Duodenal mucosa (tissue), 2 donors: ENCODE measurements around the gene SECTM1.
A peak's percentile ranks its signal among the peaks of the same experiment; 100 is the strongest.

Experiments
- H3K27ac ChIP-seq: one replicate; pipeline ENCODE4 v1.7.0; 2013; ENCODE audit warnings: low read depth, low read length
- H3K27me3 ChIP-seq, 2 donors: one replicate each; pipeline ENCODE4 v1.7.0; 2013; ENCODE audit warnings: low read length in 2 of 2, control low read depth in 1 of 2; ENCODE audit not compliant: insufficient read depth in 2 of 2, control insufficient read depth in 1 of 2
- H3K36me3 ChIP-seq, 2 donors: one replicate each; pipeline ENCODE4 v1.7.0; 2013; ENCODE audit warnings: low read length in 2 of 2, control low read depth in 1 of 2; ENCODE audit not compliant: insufficient read depth in 2 of 2, control insufficient read depth in 1 of 2
- H3K4me1 ChIP-seq, 2 donors: one replicate each; pipeline ENCODE4 v1.7.0; 2013; ENCODE audit warnings: low read length in 2 of 2, control low read depth in 1 of 2; ENCODE audit not compliant: insufficient read depth in 2 of 2, control insufficient read depth in 1 of 2
- H3K4me3 ChIP-seq, 2 donors: one replicate each; pipeline ENCODE4 v1.7.0; 2013; ENCODE audit warnings: low read length in 2 of 2, low read depth in 1 of 2
- H3K9ac ChIP-seq, 2 donors: one replicate each; pipeline ENCODE4 v1.7.0; 2013; ENCODE audit warnings: low read length in 2 of 2, low read depth in 1 of 2
- H3K9me3 ChIP-seq, 2 donors: one replicate each; pipeline ENCODE4 v1.7.0; 2013; ENCODE audit warnings: low read length in 2 of 2, control low read depth in 1 of 2; ENCODE audit not compliant: control insufficient read depth in 1 of 2

SECTM1 gene

GRCh38 chr17:82314012-82314726 lies 19.4 kb downstream of the SECTM1 start:
- H3K27ac ChIP-seq = no peak overlapping the region
- peaks cover 0 to 2% of the 10 kb centered on the region in 2 donors for H3K27me3 ChIP-seq
- H3K9ac ChIP-seq = no peak overlapping the region

GRCh38 chr17:82313195-82314011 lies 20.2 kb downstream of the SECTM1 start:
- Histone ChIP-seq H3K36me3 (no peaks in the 10 kb centered on the region), H3K9ac (no peak overlapping the region), H3K27ac (no peak overlapping the region), H3K4me3 (no peak overlapping the region), H3K27me3 (peaks cover 0 to 2% of the 10 kb centered on the region in 2 donors), H3K4me1 (peaks cover 21 to 22% of the 10 kb centered on the region in 2 donors), H3K9me3 (no peaks in the 10 kb centered on the region)

More at GRCh38 chr17:82314012-82314726, 19.4 kb downstream of the SECTM1 start:
- Histone ChIP-seq H3K4me3 (no peak overlapping the region), H3K4me1 (peaks cover 21 to 22% of the 10 kb centered on the region in 2 donors), H3K36me3 (no peaks in the 10 kb centered on the region), H3K9me3 (peaks cover 0 to 5% of the 10 kb centered on the region in 2 donors)

GRCh38 chr17:82311971-82312370 lies 21.6 kb downstream of the SECTM1 start:
- H3K9ac ChIP-seq = no peak overlapping the region
- peaks cover 21 to 22% of the 10 kb centered on the region in 2 donors for H3K4me1 ChIP-seq
- H3K9me3 ChIP-seq = no peaks in the 10 kb centered on the region
- no peak overlapping the region for H3K4me3 ChIP-seq
- no peak overlapping the region for H3K27ac ChIP-seq
- H3K27me3 ChIP-seq = peaks cover 0 to 2% of the 10 kb centered on the region in 2 donors
- no peaks in the 10 kb centered on the region for H3K36me3 ChIP-seq

GRCh38 chr17:82310877-82311276 lies 22.7 kb downstream of the SECTM1 start:
- H3K27ac ChIP-seq = no peak overlapping the region

GRCh38 chr17:82309656-82310570 lies 23.7 kb downstream of the SECTM1 start:
- no peak overlapping the region for H3K27ac ChIP-seq
- H3K27me3 ChIP-seq = no peaks in the 10 kb centered on the region
- peaks cover 10 to 12% of the 10 kb centered on the region in 2 donors for H3K4me1 ChIP-seq

More at GRCh38 chr17:82310877-82311276, 22.7 kb downstream of the SECTM1 start:
- Histone ChIP-seq H3K36me3 (no peaks in the 10 kb centered on the region), H3K9me3 (no peaks in the 10 kb centered on the region), H3K27me3 (peaks cover 0 to 2% of the 10 kb centered on the region in 2 donors), H3K4me1 (peaks cover 14 to 16% of the 10 kb centered on the region in 2 donors), H3K9ac (no peak overlapping the region), H3K4me3 (no peak overlapping the region)

GRCh38 chr17:82305727-82306300 lies 27.8 kb downstream of the SECTM1 start:
- no peak overlapping the region for H3K4me3 ChIP-seq
- peaks cover 22 to 31% of the 10 kb centered on the region in 2 donors for H3K4me1 ChIP-seq
- H3K36me3 ChIP-seq = no peaks in the 10 kb centered on the region
- no peaks in the 10 kb centered on the region for H3K9me3 ChIP-seq
- no peak overlapping the region for H3K9ac ChIP-seq
- H3K27me3 ChIP-seq = no peaks in the 10 kb centered on the region
- no peak overlapping the region for H3K27ac ChIP-seq

More at GRCh38 chr17:82309656-82310570, 23.7 kb downstream of the SECTM1 start:
- H3K36me3 ChIP-seq = no peaks in the 10 kb centered on the region
- H3K9me3 ChIP-seq = no peaks in the 10 kb centered on the region
- H3K9ac ChIP-seq = peak overlapping the region; percentile 32 to 59
- H3K4me3 ChIP-seq = peak overlapping the region in 1 of 2 donors; percentile 30

GRCh38 chr17:82304826-82305726 lies 28.5 kb downstream of the SECTM1 start:
- no peaks in the 10 kb centered on the region for H3K9me3 ChIP-seq
- H3K4me1 ChIP-seq = peaks cover 16 to 24% of the 10 kb centered on the region in 2 donors
- H3K27ac ChIP-seq = no peak overlapping the region
- H3K9ac ChIP-seq = no peak overlapping the region
- no peaks in the 10 kb centered on the region for H3K27me3 ChIP-seq
- H3K36me3 ChIP-seq = no peaks in the 10 kb centered on the region
- H3K4me3 ChIP-seq = no peak overlapping the region

- H3K9ac ChIP-seq = no peak overlapping the region
- no peak overlapping the region for H3K27ac ChIP-seq
- no peaks in the 10 kb centered on the region for H3K36me3 ChIP-seq
- no peaks in the 10 kb centered on the region for H3K9me3 ChIP-seq
- peaks cover 12 to 19% of the 10 kb centered on the region in 2 donors for H3K4me1 ChIP-seq
- no peaks in the 10 kb centered on the region for H3K27me3 ChIP-seq
- H3K4me3 ChIP-seq = no peak overlapping the region
Observed at GRCh38 chr17:82303944-82304808, 29.4 kb downstream of the SECTM1 start.
